Pulmonary artery endothelial cell (primary cell): ENCODE measurements around the gene DNAAF8. TPM values are rescaled to one million over a fixed set of nuclear protein-coding genes. Genes with fewer than 3 reads are reported as not detected.
A peak's percentile ranks its signal among the peaks of the same experiment; 100 is the strongest.

Experiments
- DNase-seq: peaks from one replicate; pipeline ENCODE4 v3.0.0-alpha.2; 2011; ENCODE audit warnings: low read depth, low spot score
- total RNA-seq: library from RNA; depleted of rRNA; stranded (reverse); fragments of >200 nt; gene quantifications from 2 replicates; pipeline ENCODE4 v1.2.3, GENCODE V29; 2014

Gene DNAAF8
- 0.33 and 0.42 TPM in 2 replicates for total RNA-seq

- peak; percentile 88 for DNase-seq
Observed at GRCh38 chr16:4734063-4734729, at the start of gene DNAAF8, which contains the start of gene ANKS3. Gene DNAAF8 (plus strand): TSS chr16:4734537. CDS start chr16:4736515, 1,978 bp downstream. Gene ANKS3 (minus strand): TSS chr16:4734271. CDS start chr16:4730149, 4,122 bp downstream.

- no peak for DNase-seq
Observed at GRCh38 chr16:4684763-4685162, 49.6 kb upstream of the DNAAF8 start.

- no peak for DNase-seq
Observed at GRCh38 chr16:4685292-4685691, 49.0 kb upstream of the DNAAF8 start.

GRCh38 chr16:4685776-4686496 is 48.4 kb upstream of the DNAAF8 start:
- DNase-seq, result no peak

GRCh38 chr16:4686497-4687210 is 47.7 kb upstream of the DNAAF8 start:
- no peak for DNase-seq

- no peak for DNase-seq
Observed at GRCh38 chr16:4687416-4687815, 46.9 kb upstream of the DNAAF8 start.

- no peak for DNase-seq
Observed at GRCh38 chr16:4687946-4688673, 46.2 kb upstream of the DNAAF8 start.

GRCh38 chr16:4688674-4689045 is 45.7 kb upstream of the DNAAF8 start:
- DNase-seq, result no peak

- no peak for DNase-seq
Observed at GRCh38 chr16:4689091-4689671, 45.2 kb upstream of the DNAAF8 start.

GRCh38 chr16:4689864-4690704 is 44.3 kb upstream of the DNAAF8 start:
- no peak for DNase-seq

- DNase-seq, result no peak
Observed at GRCh38 chr16:4690946-4691665, 43.2 kb upstream of the DNAAF8 start.

- no peak for DNase-seq
Observed at GRCh38 chr16:4691666-4692412, 42.5 kb upstream of the DNAAF8 start.

- DNase-seq, result no peak
Observed at GRCh38 chr16:4692460-4693295, 41.7 kb upstream of the DNAAF8 start.

- peak; percentile 76 for DNase-seq
Observed at GRCh38 chr16:4693296-4693955, 40.9 kb upstream of the DNAAF8 start, which contains the start of gene NUDT16L1. Gene NUDT16L1 (plus strand): TSS chr16:4693562. CDS start chr16:4693727, 165 bp downstream.

GRCh38 chr16:4693956-4694641 is 40.2 kb upstream of the DNAAF8 start:
- DNase-seq, result no peak

- DNase-seq, result no peak
Observed at GRCh38 chr16:4694642-4695451, 39.5 kb upstream of the DNAAF8 start.
